ENCODE results near the gene DACT1. TPM values are rescaled to one million over a fixed set of nuclear protein-coding genes. Genes with fewer than 3 reads are reported as not detected.
A peak's percentile ranks its signal among the peaks of the same experiment; 100 is the strongest.

Gene DACT1
- total and polyA plus RNA-seq, 8 donors = 0.29 to 28.9 (median 7.7) TPM

DNA sequence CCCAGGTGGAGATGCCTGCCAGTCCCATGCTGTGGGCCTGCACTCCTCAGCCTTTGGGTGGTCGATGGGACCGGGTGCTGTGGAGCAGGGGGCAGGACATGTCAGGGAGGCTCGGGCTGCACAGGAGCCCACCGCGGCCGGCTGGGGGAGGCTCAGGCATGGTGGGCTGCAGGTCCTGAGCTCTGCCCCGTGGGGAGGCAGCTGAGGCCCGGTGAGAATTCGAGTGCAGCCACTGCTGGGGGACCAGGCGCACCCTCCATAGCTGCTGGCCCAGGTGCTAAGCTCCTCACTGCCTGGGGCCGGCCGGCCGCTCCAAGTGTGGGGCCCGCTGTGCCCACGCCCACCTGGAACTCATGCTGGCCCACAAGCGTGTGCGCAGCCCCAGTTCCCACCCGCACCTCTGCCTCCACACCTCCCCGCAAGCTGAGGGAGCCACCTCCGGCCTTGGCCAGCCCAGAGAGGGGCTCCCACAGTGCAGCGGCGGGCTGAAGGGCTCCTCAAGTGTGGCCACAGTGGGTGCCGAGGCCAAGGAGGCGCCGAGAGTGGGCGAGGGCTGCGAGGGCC is 49.6 kb downstream of the DACT1 start:
- Histone ChIP-seq H3K4me1 (peaks cover 4 to 12% (median 9%) of the 10 kb centered on the region in 4 donors), H3K9me3 (peaks cover 0 to 9% (median 6%) of the 10 kb centered on the region in 4 donors), H3K36me3 (no peaks in the 10 kb centered on the region), H3K27ac (no peak overlapping the region), H3K4me3 (no peak overlapping the region), H3K27me3 (no peaks in the 10 kb centered on the region)
- intact Hi-C loops (cut with DNase I; ENCODE audit: low total_unique reads) = no loop called here
- DNase-seq = no peak
- TF ChIP-seq POLR2A (IDR thresholded peaks at IDR 0.05) (no peak), EP300 (IDR thresholded peaks at IDR 0.05) (no peak), POLR2AphosphoS5 (IDR thresholded peaks at IDR 0.05) (no peak)
- TF ChIP-seq, protein P1, sequence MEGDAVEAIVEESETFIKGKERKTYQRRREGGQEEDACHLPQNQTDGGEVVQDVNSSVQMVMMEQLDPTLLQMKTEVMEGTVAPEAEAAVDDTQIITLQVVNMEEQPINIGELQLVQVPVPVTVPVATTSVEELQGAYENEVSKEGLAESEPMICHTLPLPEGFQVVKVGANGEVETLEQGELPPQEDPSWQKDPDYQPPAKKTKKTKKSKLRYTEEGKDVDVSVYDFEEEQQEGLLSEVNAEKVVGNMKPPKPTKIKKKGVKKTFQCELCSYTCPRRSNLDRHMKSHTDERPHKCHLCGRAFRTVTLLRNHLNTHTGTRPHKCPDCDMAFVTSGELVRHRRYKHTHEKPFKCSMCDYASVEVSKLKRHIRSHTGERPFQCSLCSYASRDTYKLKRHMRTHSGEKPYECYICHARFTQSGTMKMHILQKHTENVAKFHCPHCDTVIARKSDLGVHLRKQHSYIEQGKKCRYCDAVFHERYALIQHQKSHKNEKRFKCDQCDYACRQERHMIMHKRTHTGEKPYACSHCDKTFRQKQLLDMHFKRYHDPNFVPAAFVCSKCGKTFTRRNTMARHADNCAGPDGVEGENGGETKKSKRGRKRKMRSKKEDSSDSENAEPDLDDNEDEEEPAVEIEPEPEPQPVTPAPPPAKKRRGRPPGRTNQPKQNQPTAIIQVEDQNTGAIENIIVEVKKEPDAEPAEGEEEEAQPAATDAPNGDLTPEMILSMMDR (IDR thresholded peaks at IDR 0.05) = no peak
- 90 to 95% (median 95%) methylated on average over 14 to 27 of the region's 27 CpGs for WGBS, 5 donors

- H3K27me3 ChIP-seq = no peaks in the 10 kb centered on the region
- TF ChIP-seq POLR2AphosphoS5 (IDR thresholded peaks at IDR 0.05) (peak in 1 of 3 donors; percentile 33), POLR2A (IDR thresholded peaks at IDR 0.05) (no peak), EP300 (IDR thresholded peaks at IDR 0.05) (no peak)
- TF ChIP-seq, protein P1 (IDR thresholded peaks at IDR 0.05) = no peak
- peak; percentile 47 to 70 for DNase-seq
- peaks cover 4 to 12% (median 9%) of the 10 kb centered on the region in 4 donors for H3K4me1 ChIP-seq
- H3K27ac ChIP-seq = no peak overlapping the region
- WGBS, 5 donors = 39 to 53% (median 41%) methylated on average over 14 of the region's 14 CpGs
- no peaks in the 10 kb centered on the region for H3K36me3 ChIP-seq
- intact Hi-C loops (cut with DNase I; ENCODE audit: low total_unique reads) = no loop called here
- peaks cover 0 to 9% (median 6%) of the 10 kb centered on the region in 4 donors for H3K9me3 ChIP-seq
- H3K4me3 ChIP-seq = no peak overlapping the region
These were observed 53.2 kb downstream of the DACT1 start for GRCh38 chr14:58690801-58691516.

DNA sequence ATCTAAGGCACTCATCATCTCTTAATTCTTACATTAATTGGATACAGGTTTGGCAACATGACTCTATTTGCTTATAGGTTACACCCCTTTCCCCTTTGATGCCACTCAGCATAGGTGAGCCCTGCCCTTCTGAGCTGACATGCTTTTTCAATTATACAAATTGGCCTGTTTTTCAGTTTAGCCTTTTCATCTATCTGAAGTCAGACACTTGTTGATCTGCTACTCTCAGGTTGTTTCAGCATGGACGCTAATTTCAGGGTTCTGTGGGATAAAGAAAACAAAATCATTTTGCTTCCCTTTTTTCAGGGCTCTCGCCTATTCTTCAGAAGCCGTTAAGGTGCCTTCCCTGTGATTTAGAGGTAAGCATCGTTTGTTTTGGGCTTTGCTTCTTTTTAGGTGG is 55.3 kb downstream of the DACT1 start:
- Histone ChIP-seq H3K4me3 (no peak overlapping the region), H3K4me1 (peaks cover 4 to 12% (median 9%) of the 10 kb centered on the region in 4 donors), H3K27me3 (no peaks in the 10 kb centered on the region), H3K9me3 (no peaks in the 10 kb centered on the region), H3K36me3 (no peaks in the 10 kb centered on the region), H3K27ac (no peak overlapping the region)
- 70 to 84% (median 82%) methylated on average over 4 of the region's 4 CpGs for WGBS, 5 donors
- DNase-seq = no peak
- intact Hi-C loops (cut with DNase I; ENCODE audit: low total_unique reads) = no loop called here
- TF ChIP-seq, protein P1 (IDR thresholded peaks at IDR 0.05) = no peak
- no peak for TF ChIP-seq POLR2A (IDR thresholded peaks at IDR 0.05)
- no peak for TF ChIP-seq EP300 (IDR thresholded peaks at IDR 0.05)
- no peak for TF ChIP-seq POLR2AphosphoS5 (IDR thresholded peaks at IDR 0.05)

GRCh38 chr14:58695514-58695913 is 57.8 kb downstream of the DACT1 start:
- no peak overlapping the region for H3K27ac ChIP-seq
- intact Hi-C loops (cut with DNase I; ENCODE audit: low total_unique reads) = no loop called here
- no peaks in the 10 kb centered on the region for H3K9me3 ChIP-seq
- no peak for TF ChIP-seq POLR2A (IDR thresholded peaks at IDR 0.05)
- TF ChIP-seq, protein P1 (IDR thresholded peaks at IDR 0.05) = no peak
- no peak for TF ChIP-seq EP300 (IDR thresholded peaks at IDR 0.05)
- TF ChIP-seq POLR2AphosphoS5 (IDR thresholded peaks at IDR 0.05) = no peak
- peaks cover 4 to 9% (median 8%) of the 10 kb centered on the region in 4 donors for H3K4me1 ChIP-seq
- no peaks in the 10 kb centered on the region for H3K36me3 ChIP-seq
- WGBS, 5 donors = 93 to 100% (median 95%) methylated on average over 1 of the region's 1 CpG
- DNase-seq = no peak
- H3K27me3 ChIP-seq = no peaks in the 10 kb centered on the region
- no peak overlapping the region for H3K4me3 ChIP-seq
